Measurements from ENCODE around the gene WDR86.

WDR86 gene

DNA sequence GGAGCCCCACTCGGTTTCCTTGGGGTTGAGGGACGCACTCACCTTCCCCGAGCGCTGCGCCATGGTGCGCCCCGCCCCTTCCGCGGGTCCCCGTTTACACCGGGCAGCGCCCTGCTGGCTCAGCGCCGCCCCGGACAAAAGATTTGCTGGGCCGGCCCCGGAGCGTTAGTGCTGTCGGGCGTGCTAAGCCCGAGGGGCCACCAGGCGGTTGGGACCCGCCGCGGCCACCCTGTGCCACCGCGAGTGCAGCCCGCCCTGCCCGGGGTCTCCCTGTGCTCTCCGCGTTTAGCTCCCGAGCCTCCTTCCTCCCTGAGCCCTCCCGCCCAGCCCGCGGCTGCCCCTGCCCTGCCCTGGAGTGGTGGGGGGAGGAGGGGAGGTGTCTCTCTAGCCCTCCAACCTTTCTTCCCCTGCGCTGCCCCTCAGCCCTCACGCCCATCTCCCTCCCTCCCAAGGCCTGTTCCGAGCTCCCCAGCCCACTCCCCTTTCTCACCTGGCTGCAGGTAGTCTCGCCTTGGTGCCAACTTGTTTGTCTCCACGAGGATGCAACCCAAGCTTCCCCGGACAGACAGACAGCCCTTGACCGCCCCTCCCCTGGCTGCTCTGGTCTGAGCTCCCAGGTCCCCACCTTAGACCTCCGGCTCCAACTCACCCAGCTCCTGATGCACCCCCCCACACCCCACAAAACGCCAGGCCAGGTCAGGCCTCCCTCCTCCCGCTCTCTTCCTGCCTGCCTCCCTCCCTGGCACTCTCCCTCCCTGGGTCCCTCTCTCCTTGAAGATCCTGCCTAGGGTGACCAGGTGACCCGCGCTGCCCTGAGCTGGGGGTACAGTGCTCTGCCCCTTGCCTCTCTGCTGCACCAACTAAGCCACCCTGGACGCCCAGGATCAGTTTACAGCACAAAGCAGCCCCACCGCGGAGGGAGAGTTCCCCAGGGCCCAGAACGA, 30.3 kb upstream of the WDR86 start, which contains the start of gene CRYGN:
Gene CRYGN (minus strand): TSS at position 287 of the 944 bp plus-strand sequence. CDS start 224 bp downstream, at position 63.
- FAIRE-seq (no peak), DNase-seq (ENCODE audit: insufficient read length, low spot score) (no peak)
- TF ChIP-seq, protein P1, sequence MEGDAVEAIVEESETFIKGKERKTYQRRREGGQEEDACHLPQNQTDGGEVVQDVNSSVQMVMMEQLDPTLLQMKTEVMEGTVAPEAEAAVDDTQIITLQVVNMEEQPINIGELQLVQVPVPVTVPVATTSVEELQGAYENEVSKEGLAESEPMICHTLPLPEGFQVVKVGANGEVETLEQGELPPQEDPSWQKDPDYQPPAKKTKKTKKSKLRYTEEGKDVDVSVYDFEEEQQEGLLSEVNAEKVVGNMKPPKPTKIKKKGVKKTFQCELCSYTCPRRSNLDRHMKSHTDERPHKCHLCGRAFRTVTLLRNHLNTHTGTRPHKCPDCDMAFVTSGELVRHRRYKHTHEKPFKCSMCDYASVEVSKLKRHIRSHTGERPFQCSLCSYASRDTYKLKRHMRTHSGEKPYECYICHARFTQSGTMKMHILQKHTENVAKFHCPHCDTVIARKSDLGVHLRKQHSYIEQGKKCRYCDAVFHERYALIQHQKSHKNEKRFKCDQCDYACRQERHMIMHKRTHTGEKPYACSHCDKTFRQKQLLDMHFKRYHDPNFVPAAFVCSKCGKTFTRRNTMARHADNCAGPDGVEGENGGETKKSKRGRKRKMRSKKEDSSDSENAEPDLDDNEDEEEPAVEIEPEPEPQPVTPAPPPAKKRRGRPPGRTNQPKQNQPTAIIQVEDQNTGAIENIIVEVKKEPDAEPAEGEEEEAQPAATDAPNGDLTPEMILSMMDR (IDR thresholded peaks at IDR 0.05; ENCODE audit: insufficient read depth, missing control alignments), result no peak

DNA sequence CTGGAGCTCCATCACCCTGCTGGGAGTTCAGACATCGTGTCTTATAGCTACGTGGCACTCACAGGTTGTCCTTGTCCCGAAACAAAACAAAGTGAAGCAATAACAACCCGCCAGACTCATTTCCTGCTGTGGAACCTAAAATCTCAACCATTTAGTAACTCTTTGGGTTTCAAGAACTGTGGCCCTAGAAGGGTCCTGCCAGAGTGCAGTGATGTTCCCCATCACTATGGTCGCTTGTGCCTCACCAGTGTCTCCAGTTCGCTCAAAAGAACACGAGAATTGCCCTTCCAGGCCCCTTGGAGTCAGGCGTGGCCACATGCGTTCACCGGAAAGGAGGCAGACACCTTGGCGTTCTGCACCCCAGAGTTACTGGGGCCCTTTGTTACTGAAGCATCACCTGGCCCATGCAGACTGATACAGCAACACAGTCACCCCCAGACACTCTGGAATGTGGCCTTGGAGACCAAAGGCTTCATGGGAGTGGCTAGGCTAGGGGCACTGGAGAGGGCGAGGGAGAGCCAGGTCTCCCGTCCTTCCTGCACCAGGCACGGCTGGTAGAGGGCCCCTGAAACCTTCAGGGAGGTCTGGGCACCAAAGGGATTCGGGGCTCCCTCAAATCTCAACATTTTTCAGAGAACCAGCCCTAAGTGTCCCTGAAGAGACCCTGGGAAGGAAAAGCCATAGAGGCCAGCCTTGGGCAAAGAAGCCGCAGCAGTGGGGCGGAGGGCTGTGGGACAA, 29.2 kb upstream of the WDR86 start:
- TF ChIP-seq, protein P1 (IDR thresholded peaks at IDR 0.05; ENCODE audit: insufficient read depth, missing control alignments), result no peak
- DNase-seq (ENCODE audit: insufficient read length, low spot score) (no peak), FAIRE-seq (no peak)

DNA sequence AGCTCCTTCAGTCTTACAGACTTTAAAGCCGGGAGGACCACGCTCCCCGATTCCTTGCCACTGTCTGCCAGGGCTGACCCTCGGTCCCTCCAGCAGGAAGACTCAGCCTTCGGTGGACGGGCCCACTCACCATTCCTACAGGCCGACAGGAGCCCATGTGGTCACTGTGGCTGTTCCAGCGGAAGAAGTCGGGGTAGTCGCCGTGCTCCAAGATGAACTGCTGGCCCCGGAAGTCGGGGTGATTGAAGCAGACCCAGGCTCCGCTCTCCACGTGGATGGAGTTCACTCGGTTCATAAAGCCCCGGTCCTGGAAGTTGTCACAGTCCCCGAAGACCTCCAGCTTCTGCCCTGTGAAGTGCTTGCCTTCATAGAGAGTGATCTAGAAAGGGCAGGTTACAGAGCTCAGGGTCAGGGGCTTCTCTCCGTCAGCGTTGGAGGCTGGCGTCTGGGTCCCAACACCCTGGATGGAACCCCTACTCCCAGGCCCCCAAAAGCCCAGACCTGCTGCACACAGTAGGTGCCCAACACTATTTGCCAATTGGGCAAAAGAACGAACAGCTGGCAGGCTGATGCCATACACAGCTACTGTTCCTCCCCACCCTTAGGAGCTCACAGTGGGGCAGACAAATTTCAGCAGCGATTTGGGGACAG, 28.2 kb upstream of the WDR86 start:
- FAIRE-seq (no peak), DNase-seq (ENCODE audit: insufficient read length, low spot score) (no peak)
- TF ChIP-seq, protein P1 (IDR thresholded peaks at IDR 0.05; ENCODE audit: insufficient read depth, missing control alignments), result no peak

DNA sequence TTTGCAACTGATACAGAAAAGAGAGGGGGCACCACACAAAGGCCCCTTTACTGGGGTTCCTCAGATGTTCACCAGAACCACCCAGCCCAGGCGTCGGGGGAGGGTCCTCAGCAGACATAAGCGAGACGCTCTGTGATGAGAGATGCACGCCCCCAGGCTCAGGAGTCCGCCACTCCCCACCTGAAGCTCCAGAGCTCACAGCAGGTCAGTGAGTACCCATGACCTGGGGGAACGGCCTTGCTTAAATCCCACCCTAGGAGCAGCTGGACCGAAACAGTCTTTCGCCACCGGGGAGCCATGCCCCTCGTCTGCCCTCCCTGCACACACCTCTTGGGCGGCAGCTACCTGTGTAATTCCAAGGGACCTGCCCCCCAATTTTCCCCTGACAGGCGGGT, 27.3 kb upstream of the WDR86 start:
- no peak for FAIRE-seq
- TF ChIP-seq, protein P1 (IDR thresholded peaks at IDR 0.05; ENCODE audit: insufficient read depth, missing control alignments), result no peak
- DNase-seq (ENCODE audit: insufficient read length, low spot score), result no peak

DNA sequence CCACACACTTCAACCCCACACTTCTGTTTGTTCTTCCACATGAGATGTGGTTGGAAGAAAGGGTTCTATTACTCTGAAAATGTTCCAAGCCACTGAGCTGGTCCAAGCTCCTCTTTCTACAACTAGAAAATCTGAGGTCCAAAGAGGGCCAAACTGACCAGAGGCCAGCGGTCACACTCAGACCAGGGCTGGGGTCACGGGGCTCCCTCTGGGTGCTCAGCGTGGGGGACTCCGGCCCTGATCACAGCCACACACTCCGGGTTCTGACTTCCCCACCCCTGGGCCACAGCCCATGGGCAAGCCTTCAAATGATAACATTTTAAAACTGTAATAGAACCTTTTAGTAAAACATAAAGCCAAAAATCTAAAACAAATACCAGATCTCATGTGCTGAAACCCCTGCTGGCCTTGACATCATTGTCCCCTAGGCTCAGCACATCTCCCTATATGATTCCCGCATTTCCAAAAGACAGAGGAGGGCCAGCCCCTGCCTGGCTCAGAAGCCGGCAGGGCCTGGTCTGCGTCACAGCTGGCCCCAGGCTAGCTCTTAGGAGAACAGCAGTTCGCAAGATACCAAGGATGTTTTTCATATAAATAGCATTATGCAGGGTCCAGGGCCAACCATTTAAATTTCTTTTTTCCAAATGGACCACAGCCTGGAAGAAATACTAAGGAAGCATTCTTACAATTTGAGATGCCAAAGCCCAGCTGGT, 26.8 kb upstream of the WDR86 start:
- no peak for DNase-seq (ENCODE audit: insufficient read length, low spot score)
- TF ChIP-seq, protein P1 (IDR thresholded peaks at IDR 0.05; ENCODE audit: insufficient read depth, missing control alignments), result no peak
- no peak for FAIRE-seq

DNA sequence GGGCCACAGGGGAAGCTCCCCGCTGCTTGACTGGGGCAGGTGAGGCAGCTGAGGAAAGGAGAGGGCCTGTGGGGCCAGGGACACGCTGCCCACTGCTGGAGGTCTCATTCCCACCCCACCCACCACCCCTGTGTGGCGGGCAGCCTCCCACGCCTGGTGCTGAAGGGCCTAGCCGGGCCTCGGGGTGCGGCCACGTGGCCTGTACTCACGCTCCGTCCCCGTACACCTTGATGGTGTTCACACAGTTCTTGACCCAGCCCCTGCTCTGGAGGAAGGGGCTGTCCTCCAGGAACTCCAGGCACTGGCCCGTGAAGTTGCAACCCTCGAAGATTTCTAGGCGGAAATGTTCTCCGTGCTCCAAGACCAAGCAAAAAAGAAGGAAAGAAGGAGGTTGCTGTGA, 26.1 kb upstream of the WDR86 start:
- TF ChIP-seq, protein P1 (IDR thresholded peaks at IDR 0.05; ENCODE audit: insufficient read depth, missing control alignments), result no peak
- FAIRE-seq (no peak), DNase-seq (ENCODE audit: insufficient read length, low spot score) (no peak)
